Panc1 (cell line): ENCODE data around the gene CLMN. TPM values are rescaled to one million over a fixed set of nuclear protein-coding genes. Genes with fewer than 3 reads are reported as not detected.
A peak's percentile ranks its signal among the peaks of the same experiment; 100 is the strongest.

Experiments
- ATAC-seq: fragments of 200-7000 bp; cut with Tn5 transposase; 2 replicates; pipeline ENCODE4 v1.9.1; 2020; ENCODE audit warnings: mild to moderate bottlenecking, moderate library complexity
- BruUV-seq: library from RNA; stranded (reverse); fragments of 400-500 nt; replicated peaks from 2 replicates; lab custom pipeline; 2021; lab: Mats Ljungman, UMichigan
- CTCF ChIA-PET: fragments of 300-600 bp; sonication (Branson Sonifier 250); formaldehyde crosslinking; loops from one replicate; lab custom pipeline; 2022; ENCODE audit warnings: antibody characterized with exemption; lab: Charles Lee
- POLR2A ChIA-PET: fragments of 300-600 bp; sonication (Branson Sonifier 250); formaldehyde crosslinking; loops from one replicate; lab custom pipeline; 2022; ENCODE audit warnings: antibody characterized with exemption; lab: Charles Lee
- DNase-seq: peaks from one replicate; pipeline ENCODE4 v3.0.0-alpha.2; 2010; ENCODE audit warnings: low read depth, low spot score
- H3K27ac ChIP-seq: 2 replicates; pipeline ENCODE4 v1.5.1; 2011; ENCODE audit warnings: mild to moderate bottlenecking, low read length, inconsistent platforms
- H3K27me3 ChIP-seq: fragments of 200-500 bp; sonication (Bioruptor generic); 2 replicates; pipeline ENCODE4 v1.6.0; 2014; ENCODE audit warnings: low read length, inconsistent platforms; ENCODE audit not compliant: control insufficient read depth, insufficient read depth
- H3K36me3 ChIP-seq: fragments of 200-500 bp; sonication (Bioruptor generic); 2 replicates; pipeline ENCODE4 v1.5.1; 2014; ENCODE audit warnings: inconsistent platforms, mild to moderate bottlenecking, low read length, moderate library complexity; ENCODE audit not compliant: control insufficient read depth, insufficient read depth
- H3K4me1 ChIP-seq: 2 replicates; pipeline ENCODE4 v1.5.1; 2011; ENCODE audit warnings: inconsistent platforms, mild to moderate bottlenecking, low read length, moderate library complexity; ENCODE audit not compliant: control insufficient read depth, insufficient read depth
- H3K4me3 ChIP-seq, 2 experiments: 2 replicates each; pipeline ENCODE4 v1.5.1; 2011 to 2012; ENCODE audit warnings: low read depth in 2 of 2, low read length in 2 of 2, mild to moderate bottlenecking in 2 of 2, inconsistent platforms in 1 of 2, moderate library complexity in 1 of 2
- H3K9me3 ChIP-seq: fragments of 200-500 bp; sonication (Bioruptor generic); 2 replicates; pipeline ENCODE4 v1.5.1; 2014; ENCODE audit warnings: low read depth, mild to moderate bottlenecking, inconsistent platforms, low read length, moderate library complexity; ENCODE audit not compliant: control insufficient read depth, insufficient read depth
- POLR2AphosphoS5 ChIP-seq: IDR thresholded peaks from 2 replicates; pipeline ENCODE4 v1.6.1; 2012; ENCODE audit warnings: mild to moderate bottlenecking, low read depth, low read length, moderate library complexity
- SIN3A ChIP-seq: IDR thresholded peaks from 2 replicates; pipeline ENCODE4 v1.6.1; 2012; ENCODE audit warnings: low read depth, mild to moderate bottlenecking, low read length, moderate library complexity, borderline replicate concordance; ENCODE audit not compliant: insufficient read depth
- TCF7L2 ChIP-seq: IDR thresholded peaks from 2 replicates; pipeline ENCODE4 v1.6.1; 2011; ENCODE audit warnings: mild to moderate bottlenecking, low read depth, low read length, inconsistent platforms
- in situ Hi-C: cut with HindIII; loops from 2 replicates; pipeline ENCODE4 v1.10.0; 2016; ENCODE audit warnings: low sequenced_read_pairs, low pct_unique_long_range_greater_than_20kb
- intact Hi-C: fragments of 100-400 bp; cut with micrococcal nuclease; formaldehyde crosslinking; loops from one replicate; pipeline ENCODE4 v1.10.0; 2022; ENCODE audit not compliant: unreplicated experiment
- total RNA-seq: library from RNA; stranded (reverse); gene quantifications from one replicate; pipeline ENCODE4 v1.2.1, GENCODE V29; 2021; ENCODE audit not compliant: unreplicated experiment
- TF ChIP-seq, protein P1 (sequence below): fragments of 450-650 bp; IDR thresholded peaks from 2 replicates; pipeline ENCODE4 v1.5.1; 2017; ENCODE audit warnings: mild to moderate bottlenecking
- TF ChIP-seq, protein P2 (sequence below), 2 experiments: IDR thresholded peaks; 2 replicates each; pipeline ENCODE4 v1.6.1; 2011 to 2012; ENCODE audit warnings: low read depth in 2 of 2, control low read depth in 1 of 2, low read length in 1 of 2, mild to moderate bottlenecking in 1 of 2, moderate library complexity in 1 of 2; ENCODE audit not compliant: insufficient read depth in 1 of 2

Gene CLMN
- total RNA-seq, 1 experiment from 2014 or later, result 34.9 TPM

DNA sequence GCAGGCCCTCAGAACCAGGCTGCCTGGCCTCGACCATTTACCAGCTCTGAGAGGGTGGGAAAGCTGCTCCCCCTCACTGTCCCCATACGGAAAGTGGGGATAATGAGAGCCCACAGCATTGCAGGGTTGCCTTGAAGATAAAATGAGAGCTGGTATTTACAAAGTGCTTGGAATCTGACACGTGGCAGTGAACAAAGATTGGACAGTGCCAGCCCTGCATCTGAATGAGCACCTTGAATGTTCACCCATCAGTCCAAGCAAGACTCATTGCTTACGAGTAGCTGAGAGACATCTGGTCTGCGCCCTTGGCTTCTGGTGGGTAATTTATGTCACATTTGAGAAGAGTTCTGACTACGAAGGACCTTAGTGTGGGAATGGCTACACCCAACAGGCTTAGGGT lies 67.5 kb downstream of the CLMN start:
- in situ Hi-C loops, result no loop called here
- TF ChIP-seq SIN3A (no peak), TCF7L2 (no peak), POLR2AphosphoS5 (no peak)
- TF ChIP-seq, protein P1, sequence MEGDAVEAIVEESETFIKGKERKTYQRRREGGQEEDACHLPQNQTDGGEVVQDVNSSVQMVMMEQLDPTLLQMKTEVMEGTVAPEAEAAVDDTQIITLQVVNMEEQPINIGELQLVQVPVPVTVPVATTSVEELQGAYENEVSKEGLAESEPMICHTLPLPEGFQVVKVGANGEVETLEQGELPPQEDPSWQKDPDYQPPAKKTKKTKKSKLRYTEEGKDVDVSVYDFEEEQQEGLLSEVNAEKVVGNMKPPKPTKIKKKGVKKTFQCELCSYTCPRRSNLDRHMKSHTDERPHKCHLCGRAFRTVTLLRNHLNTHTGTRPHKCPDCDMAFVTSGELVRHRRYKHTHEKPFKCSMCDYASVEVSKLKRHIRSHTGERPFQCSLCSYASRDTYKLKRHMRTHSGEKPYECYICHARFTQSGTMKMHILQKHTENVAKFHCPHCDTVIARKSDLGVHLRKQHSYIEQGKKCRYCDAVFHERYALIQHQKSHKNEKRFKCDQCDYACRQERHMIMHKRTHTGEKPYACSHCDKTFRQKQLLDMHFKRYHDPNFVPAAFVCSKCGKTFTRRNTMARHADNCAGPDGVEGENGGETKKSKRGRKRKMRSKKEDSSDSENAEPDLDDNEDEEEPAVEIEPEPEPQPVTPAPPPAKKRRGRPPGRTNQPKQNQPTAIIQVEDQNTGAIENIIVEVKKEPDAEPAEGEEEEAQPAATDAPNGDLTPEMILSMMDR, result no peak
- TF ChIP-seq, protein P2, sequence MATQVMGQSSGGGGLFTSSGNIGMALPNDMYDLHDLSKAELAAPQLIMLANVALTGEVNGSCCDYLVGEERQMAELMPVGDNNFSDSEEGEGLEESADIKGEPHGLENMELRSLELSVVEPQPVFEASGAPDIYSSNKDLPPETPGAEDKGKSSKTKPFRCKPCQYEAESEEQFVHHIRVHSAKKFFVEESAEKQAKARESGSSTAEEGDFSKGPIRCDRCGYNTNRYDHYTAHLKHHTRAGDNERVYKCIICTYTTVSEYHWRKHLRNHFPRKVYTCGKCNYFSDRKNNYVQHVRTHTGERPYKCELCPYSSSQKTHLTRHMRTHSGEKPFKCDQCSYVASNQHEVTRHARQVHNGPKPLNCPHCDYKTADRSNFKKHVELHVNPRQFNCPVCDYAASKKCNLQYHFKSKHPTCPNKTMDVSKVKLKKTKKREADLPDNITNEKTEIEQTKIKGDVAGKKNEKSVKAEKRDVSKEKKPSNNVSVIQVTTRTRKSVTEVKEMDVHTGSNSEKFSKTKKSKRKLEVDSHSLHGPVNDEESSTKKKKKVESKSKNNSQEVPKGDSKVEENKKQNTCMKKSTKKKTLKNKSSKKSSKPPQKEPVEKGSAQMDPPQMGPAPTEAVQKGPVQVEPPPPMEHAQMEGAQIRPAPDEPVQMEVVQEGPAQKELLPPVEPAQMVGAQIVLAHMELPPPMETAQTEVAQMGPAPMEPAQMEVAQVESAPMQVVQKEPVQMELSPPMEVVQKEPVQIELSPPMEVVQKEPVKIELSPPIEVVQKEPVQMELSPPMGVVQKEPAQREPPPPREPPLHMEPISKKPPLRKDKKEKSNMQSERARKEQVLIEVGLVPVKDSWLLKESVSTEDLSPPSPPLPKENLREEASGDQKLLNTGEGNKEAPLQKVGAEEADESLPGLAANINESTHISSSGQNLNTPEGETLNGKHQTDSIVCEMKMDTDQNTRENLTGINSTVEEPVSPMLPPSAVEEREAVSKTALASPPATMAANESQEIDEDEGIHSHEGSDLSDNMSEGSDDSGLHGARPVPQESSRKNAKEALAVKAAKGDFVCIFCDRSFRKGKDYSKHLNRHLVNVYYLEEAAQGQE (IDR thresholded peaks at IDR 0.05; ENCODE audit: insufficient read depth in 1 of 2, low read depth in 2 of 2, low read length in 1 of 2), result no peak
- DNase-seq (no peak), ATAC-seq (no peak)
- no peaks in the 10 kb centered on the region for H3K9me3 ChIP-seq
- H3K36me3 ChIP-seq, result no peaks in the 10 kb centered on the region
- peaks cover 39% of the 10 kb centered on the region for H3K4me1 ChIP-seq
- no peaks in the 10 kb centered on the region for H3K27me3 ChIP-seq
- ChIA-PET POLR2A (no interaction called here), CTCF (no interaction called here)
- no peak overlapping the region for H3K4me3 ChIP-seq
- intact Hi-C loops, result no loop called here
- no TSS peak for BruUV-seq
- H3K27ac ChIP-seq, result peak overlapping the region; percentile 63; the same call in 1 of the 2 replicates

- H3K27me3 ChIP-seq, result no peaks in the 10 kb centered on the region
- ChIA-PET POLR2A (no interaction called here), CTCF (no interaction called here)
- peaks cover 32% of the 10 kb centered on the region for H3K4me1 ChIP-seq
- ATAC-seq, result no peak
- H3K36me3 ChIP-seq, result no peaks in the 10 kb centered on the region
- H3K9me3 ChIP-seq, result no peaks in the 10 kb centered on the region
- no peak for DNase-seq
- H3K27ac ChIP-seq, result peak overlapping the region; percentile 63
- BruUV-seq, result no TSS peak
- H3K4me3 ChIP-seq, result no peak overlapping the region
- intact Hi-C loops (no loop called here), in situ Hi-C loops (no loop called here)
- TF ChIP-seq, protein P2 (IDR thresholded peaks at IDR 0.05; ENCODE audit: insufficient read depth in 1 of 2, low read depth in 2 of 2, low read length in 1 of 2), result no peak
- TF ChIP-seq POLR2AphosphoS5 (no peak), TCF7L2 (no peak), SIN3A (no peak)
- TF ChIP-seq, protein P1, result no peak
These were observed 68.8 kb downstream of the CLMN start for GRCh38 chr14:95250936-95251335.
